T-cell (primary cell): ENCODE measurements around the gene PFKFB3. TPM values are rescaled to one million over a fixed set of nuclear protein-coding genes. Genes with fewer than 3 reads are reported as not detected.

Experiments
- ATAC-seq, 4 experiments: fragments of 200-7000 bp in 3 of 4; fragments of 150-1000 bp in 1 of 4; cut with Tn5 transposase; replicated peaks in 1 of 4; 1 replicate in 3 of 4; 2 replicates in 1 of 4; pipeline ENCODE4 v1.10.0; 2021; ENCODE audit warnings: moderate library complexity in 3 of 4, mild to moderate bottlenecking in 2 of 4, moderate number of reproducible peaks in 1 of 4
- CTCF ChIA-PET, 2 donors: fragments of 300-600 bp; sonication (Branson Sonifier 250); formaldehyde crosslinking; loops; one replicate each; lab custom pipeline; 2022; ENCODE audit warnings: antibody characterized with exemption in 2 of 2; lab: Charles Lee
- POLR2A ChIA-PET, 2 donors: fragments of 300-600 bp; sonication (Branson Sonifier 250); formaldehyde crosslinking; loops; one replicate each; lab custom pipeline; 2022; ENCODE audit warnings: antibody characterized with exemption in 2 of 2; lab: Charles Lee
- DNase-seq, 35 experiments: peaks; one replicate each; pipeline versions ENCODE4 v3.0.0 to v3.0.0-alpha.2; 2013 to 2023
- H3K27ac ChIP-seq: one replicate; pipeline ENCODE4 v1.5.1; 2013; ENCODE audit warnings: low read length
- H3K27me3 ChIP-seq, 2 experiments: replicated peaks in 1 of 2; 1 replicate in 1 of 2; 2 replicates in 1 of 2; pipeline versions ENCODE4 v1.6.1 to v1.7.0; 2013; ENCODE audit warnings: low read length in 1 of 2, mixed read lengths in 1 of 2; ENCODE audit not compliant: control insufficient read depth in 2 of 2, insufficient read depth in 2 of 2; ENCODE audit errors: extremely low read depth in 1 of 2
- H3K36me3 ChIP-seq, 2 donors: 1 replicate in 1 of 2; 2 replicates in 1 of 2; pipeline versions ENCODE4 v1.6.1 to v1.7.0; 2013; ENCODE audit warnings: low read length in 1 of 2; ENCODE audit not compliant: control insufficient read depth in 2 of 2, insufficient read depth in 1 of 2; ENCODE audit errors: extremely low read depth in 1 of 2
- H3K4me1 ChIP-seq, 2 experiments: 1 replicate in 1 of 2; 2 replicates in 1 of 2; pipeline versions ENCODE4 v1.6.1 to v1.7.0; 2013; ENCODE audit warnings: low read length in 2 of 2, mixed read lengths in 1 of 2; ENCODE audit not compliant: insufficient read depth in 2 of 2, control insufficient read depth in 1 of 2; ENCODE audit errors: extremely low read depth in 1 of 2
- H3K4me3 ChIP-seq, 2 donors: 1 replicate in 1 of 2; 2 replicates in 1 of 2; pipeline versions ENCODE4 v1.5.1 to v1.7.0; 2013; ENCODE audit warnings: mild to moderate bottlenecking in 2 of 2, low read length in 1 of 2, moderate library complexity in 1 of 2; ENCODE audit not compliant: control insufficient read depth in 1 of 2; ENCODE audit errors: extremely low read depth in 1 of 2
- H3K9me3 ChIP-seq: 2 replicates; pipeline ENCODE4 v1.7.0; 2013
- H3K27ac Mint-ChIP-seq, 2 donors: one replicate each; pipeline ENCODE4 v1.8.0; 2020 to 2021; ENCODE audit warnings: mild to moderate bottlenecking in 2 of 2, mixed read lengths in 2 of 2
- H3K27me3 Mint-ChIP-seq, 2 donors: one replicate each; pipeline ENCODE4 v1.8.0; 2021 to 2022; ENCODE audit warnings: mixed read lengths in 2 of 2
- H3K36me3 Mint-ChIP-seq: one replicate; pipeline ENCODE4 v1.8.0; 2021; ENCODE audit warnings: mixed read lengths
- H3K4me1 Mint-ChIP-seq, 3 donors: one replicate each; pipeline ENCODE4 v1.8.0; 2020 to 2022; ENCODE audit warnings: mixed read lengths in 3 of 3, mild to moderate bottlenecking in 1 of 3
- H3K4me3 Mint-ChIP-seq, 3 donors: one replicate each; pipeline ENCODE4 v1.8.0; 2020 to 2022; ENCODE audit warnings: mild to moderate bottlenecking in 3 of 3, mixed read lengths in 3 of 3, moderate library complexity in 3 of 3
- H3K9me3 Mint-ChIP-seq, 3 donors: one replicate each; pipeline ENCODE4 v1.8.0; 2020 to 2022; ENCODE audit warnings: mixed read lengths in 3 of 3
- WGBS: methylation state at CpG from one replicate; pipeline ENCODE4 v1.1.5; 2013; ENCODE audit warnings: missing lambda C conversion rate; ENCODE audit not compliant: insufficient coverage; 5-methylcytosine and 5-hydroxymethylcytosine counted together
- total RNA-seq, 35 experiments: library from RNA in 6 of 35; stranded (reverse) in 6 of 35; fragments of 120-200 nt in 1 of 35; gene quantifications; one replicate each; pipeline versions ENCODE4 v1.2.1 to v1.2.4 and lab custom pipeline; 2013 to 2026

The PFKFB3 gene
- total RNA-seq, 5 donors from 2014 or later (not counting 1 experiment from before 2014, with no cell fraction given) = 48.7 to 99.2 (median 93.9) TPM

GRCh38 chr10:6250745-6251144 is 48.0 kb downstream of the PFKFB3 start:
- no peak overlapping the region for H3K27ac Mint-ChIP-seq
- H3K9me3 ChIP-seq = no peaks in the 10 kb centered on the region
- H3K4me3 ChIP-seq = no peak overlapping the region
- H3K36me3 ChIP-seq = no peaks in the 10 kb centered on the region
- DNase-seq (no peak), ATAC-seq (no peak)
- POLR2A ChIA-PET = no interaction called here
- no peaks in the 10 kb centered on the region for H3K9me3 Mint-ChIP-seq
- no peak overlapping the region for H3K4me3 Mint-ChIP-seq
- CTCF ChIA-PET = no interaction called here
- H3K4me1 Mint-ChIP-seq = no peaks in the 10 kb centered on the region
- H3K27ac ChIP-seq = no peak overlapping the region
- peaks cover 6% of the 10 kb centered on the region for H3K36me3 Mint-ChIP-seq
- no peaks in the 10 kb centered on the region for H3K27me3 Mint-ChIP-seq
- WGBS = 95% methylated on average over 3 of the region's 6 CpGs
- H3K27me3 ChIP-seq = no peaks in the 10 kb centered on the region
- no peaks in the 10 kb centered on the region for H3K4me1 ChIP-seq

DNA sequence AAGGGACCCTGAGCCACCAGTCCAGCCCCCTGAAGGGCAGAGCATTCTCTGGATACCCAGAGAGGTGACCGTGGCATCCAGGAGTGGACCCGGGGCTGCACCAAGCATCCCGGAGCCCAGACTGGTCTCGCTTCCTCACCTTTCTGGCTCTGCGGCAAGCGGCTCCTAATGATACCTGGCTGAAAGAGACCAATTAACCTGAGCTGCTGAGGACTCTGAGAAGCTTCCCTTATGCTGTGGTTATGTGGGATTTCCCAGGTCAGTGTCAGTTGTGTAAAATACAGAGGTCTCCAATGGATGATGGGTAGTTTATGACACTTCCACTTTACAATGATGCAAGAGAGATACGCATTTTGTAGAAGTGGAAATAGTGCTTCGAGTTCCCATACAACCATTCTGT is 51.5 kb downstream of the PFKFB3 start:
- POLR2A ChIA-PET = interaction anchor here in 1 of 2 donors (0.6 kb wide), 1 partner anchor 124 kb away, joined by 5 read pairs; no protein-coding TSS in a partner anchor
- H3K9me3 Mint-ChIP-seq = no peaks in the 10 kb centered on the region
- CTCF ChIA-PET = interaction anchor here (0.5 to 0.6 kb wide), 2 partner anchors 10 to 193 kb away, joined by 4 to 15 read pairs; no protein-coding TSS in a partner anchor

GRCh38 chr10:6255548-6256061 is 52.9 kb downstream of the PFKFB3 start:
- WGBS = 96% methylated on average over 14 of the region's 19 CpGs

More for the DNA sequence above, 51.5 kb downstream of the PFKFB3 start:
- no peaks in the 10 kb centered on the region for H3K4me1 Mint-ChIP-seq
- H3K27ac Mint-ChIP-seq = no peak overlapping the region
- 97% methylated on average over 3 of the region's 8 CpGs for WGBS
- H3K27me3 Mint-ChIP-seq = no peaks in the 10 kb centered on the region
- Histone ChIP-seq H3K27me3 (no peaks in the 10 kb centered on the region), H3K36me3 (no peaks in the 10 kb centered on the region), H3K9me3 (no peaks in the 10 kb centered on the region), H3K27ac (no peak overlapping the region), H3K4me3 (no peak overlapping the region), H3K4me1 (no peaks in the 10 kb centered on the region)
- H3K4me3 Mint-ChIP-seq = no peak overlapping the region
- no peak for ATAC-seq
- peaks cover 19% of the 10 kb centered on the region for H3K36me3 Mint-ChIP-seq
- no peak for DNase-seq

GRCh38 chr10:6256439-6256838 is 53.7 kb downstream of the PFKFB3 start:
- Mint-ChIP-seq H3K9me3 (peaks cover 0 to 15% (median 6%) of the 10 kb centered on the region in 3 donors), H3K27me3 (no peaks in the 10 kb centered on the region), H3K4me3 (no peak overlapping the region), H3K4me1 (no peaks in the 10 kb centered on the region), H3K27ac (no peak overlapping the region), H3K36me3 (peaks cover 35% of the 10 kb centered on the region)
- Histone ChIP-seq H3K4me1 (no peaks in the 10 kb centered on the region), H3K27ac (no peak overlapping the region), H3K9me3 (no peaks in the 10 kb centered on the region), H3K4me3 (no peak overlapping the region), H3K36me3 (no peaks in the 10 kb centered on the region), H3K27me3 (no peaks in the 10 kb centered on the region)
- POLR2A ChIA-PET = interaction anchor here in 1 of 2 donors (1.0 kb wide), 1 partner anchor 28 kb away, joined by 3 read pairs; no protein-coding TSS in a partner anchor
- 81% methylated on average over 5 of the region's 8 CpGs for WGBS
- DNase-seq = no peak
- no peak for ATAC-seq
- CTCF ChIA-PET = interaction anchor here in 1 of 2 donors (0.7 kb wide), 1 partner anchor 123 kb away, joined by 3 read pairs; no protein-coding TSS in a partner anchor

More at GRCh38 chr10:6255548-6256061, 52.9 kb downstream of the PFKFB3 start:
- Mint-ChIP-seq H3K4me3 (no peak overlapping the region), H3K4me1 (no peaks in the 10 kb centered on the region), H3K36me3 (peaks cover 29% of the 10 kb centered on the region), H3K27ac (no peak overlapping the region), H3K9me3 (peaks cover 0 to 8% (median 3%) of the 10 kb centered on the region in 3 donors), H3K27me3 (no peaks in the 10 kb centered on the region)
- H3K9me3 ChIP-seq = no peaks in the 10 kb centered on the region
- H3K36me3 ChIP-seq = no peaks in the 10 kb centered on the region
- POLR2A ChIA-PET = no interaction called here
- H3K27ac ChIP-seq = no peak overlapping the region
- no peak for ATAC-seq
- no peak for DNase-seq
- no peaks in the 10 kb centered on the region for H3K27me3 ChIP-seq
- CTCF ChIA-PET = no interaction called here
- H3K4me3 ChIP-seq = no peak overlapping the region
- H3K4me1 ChIP-seq = no peaks in the 10 kb centered on the region

- CTCF ChIA-PET = no interaction called here
- Mint-ChIP-seq H3K9me3 (peaks cover 0 to 22% (median 6%) of the 10 kb centered on the region in 3 donors), H3K27ac (no peak overlapping the region), H3K4me3 (no peak overlapping the region), H3K36me3 (peaks cover 35% of the 10 kb centered on the region), H3K4me1 (no peaks in the 10 kb centered on the region), H3K27me3 (no peaks in the 10 kb centered on the region)
- H3K27ac ChIP-seq = no peak overlapping the region
- H3K27me3 ChIP-seq = no peaks in the 10 kb centered on the region
- H3K4me3 ChIP-seq = no peak overlapping the region
- ATAC-seq (no peak), DNase-seq (no peak)
- POLR2A ChIA-PET = interaction anchor here in 1 of 2 donors (0.5 kb wide), 1 partner anchor 142 kb away, joined by 5 read pairs; no protein-coding TSS in a partner anchor
- H3K9me3 ChIP-seq = no peaks in the 10 kb centered on the region
- H3K36me3 ChIP-seq = no peaks in the 10 kb centered on the region
- H3K4me1 ChIP-seq = no peaks in the 10 kb centered on the region
These were observed 56.4 kb downstream of the PFKFB3 start for GRCh38 chr10:6259153-6259552.

GRCh38 chr10:6260843-6261242 is 58.1 kb downstream of the PFKFB3 start:
- Mint-ChIP-seq H3K36me3 (peaks cover 32% of the 10 kb centered on the region), H3K27ac (no peak overlapping the region), H3K4me3 (no peak overlapping the region), H3K4me1 (no peaks in the 10 kb centered on the region), H3K27me3 (no peaks in the 10 kb centered on the region), H3K9me3 (peaks cover 0 to 23% (median 6%) of the 10 kb centered on the region in 3 donors)
- H3K9me3 ChIP-seq = no peaks in the 10 kb centered on the region
- WGBS = 100% methylated on average over 1 of the region's 3 CpGs
- no peaks in the 10 kb centered on the region for H3K4me1 ChIP-seq
- no peaks in the 10 kb centered on the region for H3K36me3 ChIP-seq
- H3K27me3 ChIP-seq = no peaks in the 10 kb centered on the region
- CTCF ChIA-PET = interaction anchor here in 1 of 2 donors (0.5 kb wide), 1 partner anchor 61 kb away, joined by 6 read pairs; no protein-coding TSS in a partner anchor
- H3K4me3 ChIP-seq = no peak overlapping the region
- no peak for ATAC-seq
- POLR2A ChIA-PET = no interaction called here
- no peak overlapping the region for H3K27ac ChIP-seq
- DNase-seq = no peak
